Measurements from ENCODE around the gene DGCR2. TPM values are rescaled to one million over a fixed set of nuclear protein-coding genes. Genes with fewer than 3 reads are reported as not detected.
"Not testable (repeated sequence)": the region's sequence is repeated elsewhere in the genome, so short reads cannot be mapped to it uniquely, and the experiment has no call there.

The DGCR2 gene
- total and polyA plus RNA-seq, 9 donors, result 35.4 to 62.2 (median 53.0) TPM

GRCh38 chr22:19030226-19030888 lies 91.9 kb downstream of the DGCR2 start:
- H3K27me3 ChIP-seq (ENCODE audit: control insufficient read depth, insufficient read depth, low read length), result peaks cover 31% of the 10 kb centered on the region
- not testable (repeated sequence) for H3K27ac ChIP-seq (ENCODE audit: low read length); DNase-seq

GRCh38 chr22:19029113-19030103 lies 92.8 kb downstream of the DGCR2 start:
- H3K27me3 ChIP-seq (ENCODE audit: control insufficient read depth, insufficient read depth, low read length), result peaks cover 31% of the 10 kb centered on the region
- not testable (repeated sequence) for H3K4me3 ChIP-seq (ENCODE audit: low read length)

More at GRCh38 chr22:19030226-19030888, 91.9 kb downstream of the DGCR2 start:
- H3K36me3 ChIP-seq (ENCODE audit: control insufficient read depth, insufficient read depth, low read length); H3K9me3 ChIP-seq (replicated peaks; ENCODE audit: control insufficient read depth, low read depth, low read length); H3K4me3 ChIP-seq (ENCODE audit: low read length); H3K4me1 ChIP-seq (ENCODE audit: control insufficient read depth, insufficient read depth, low read length): not testable (repeated sequence)
- 35% methylated on average over 11 of the region's 21 CpGs for WGBS (ENCODE audit: insufficient coverage)

GRCh38 chr22:19028060-19028455 lies 94.2 kb downstream of the DGCR2 start:
- H3K36me3 ChIP-seq (ENCODE audit: control insufficient read depth, insufficient read depth, low read length); H3K4me3 ChIP-seq (ENCODE audit: low read length); H3K9me3 ChIP-seq (replicated peaks; ENCODE audit: control insufficient read depth, low read depth, low read length); DNase-seq; H3K4me1 ChIP-seq (ENCODE audit: control insufficient read depth, insufficient read depth, low read length); H3K27ac ChIP-seq (ENCODE audit: low read length): not testable (repeated sequence)
- peaks cover 31% of the 10 kb centered on the region for H3K27me3 ChIP-seq (ENCODE audit: control insufficient read depth, insufficient read depth, low read length)
- 64% methylated on average over 2 of the region's 5 CpGs for WGBS (ENCODE audit: insufficient coverage)

More at GRCh38 chr22:19029113-19030103, 92.8 kb downstream of the DGCR2 start:
- WGBS (ENCODE audit: insufficient coverage), result 3% methylated on average over 56 of the region's 125 CpGs
- DNase-seq; H3K36me3 ChIP-seq (ENCODE audit: control insufficient read depth, insufficient read depth, low read length); H3K4me1 ChIP-seq (ENCODE audit: control insufficient read depth, insufficient read depth, low read length); H3K9me3 ChIP-seq (replicated peaks; ENCODE audit: control insufficient read depth, low read depth, low read length); H3K27ac ChIP-seq (ENCODE audit: low read length): not testable (repeated sequence)

- H3K36me3 ChIP-seq (ENCODE audit: control insufficient read depth, insufficient read depth, low read length); H3K9me3 ChIP-seq (replicated peaks; ENCODE audit: control insufficient read depth, low read depth, low read length); H3K4me1 ChIP-seq (ENCODE audit: control insufficient read depth, insufficient read depth, low read length); H3K4me3 ChIP-seq (ENCODE audit: low read length); DNase-seq; H3K27ac ChIP-seq (ENCODE audit: low read length): not testable (repeated sequence)
- peaks cover 31% of the 10 kb centered on the region for H3K27me3 ChIP-seq (ENCODE audit: control insufficient read depth, insufficient read depth, low read length)
- no CpG with 5 or more reads among the region's 8 CpGs for WGBS (ENCODE audit: insufficient coverage)
Observed at GRCh38 chr22:19027371-19028059, 94.7 kb downstream of the DGCR2 start.

GRCh38 chr22:19026080-19026479 lies 96.1 kb downstream of the DGCR2 start:
- DNase-seq; H3K27ac ChIP-seq (ENCODE audit: low read length); H3K4me1 ChIP-seq (ENCODE audit: control insufficient read depth, insufficient read depth, low read length); H3K4me3 ChIP-seq (ENCODE audit: low read length); H3K9me3 ChIP-seq (replicated peaks; ENCODE audit: control insufficient read depth, low read depth, low read length); H3K36me3 ChIP-seq (ENCODE audit: control insufficient read depth, insufficient read depth, low read length): not testable (repeated sequence)
- WGBS (ENCODE audit: insufficient coverage), result no CpG with 5 or more reads among the region's 11 CpGs
- peaks cover 25% of the 10 kb centered on the region for H3K27me3 ChIP-seq (ENCODE audit: control insufficient read depth, insufficient read depth, low read length)

- H3K36me3 ChIP-seq (ENCODE audit: control insufficient read depth, insufficient read depth, low read length); DNase-seq; H3K9me3 ChIP-seq (replicated peaks; ENCODE audit: control insufficient read depth, low read depth, low read length); H3K27ac ChIP-seq (ENCODE audit: low read length); H3K4me3 ChIP-seq (ENCODE audit: low read length); H3K4me1 ChIP-seq (ENCODE audit: control insufficient read depth, insufficient read depth, low read length): not testable (repeated sequence)
- H3K27me3 ChIP-seq (ENCODE audit: control insufficient read depth, insufficient read depth, low read length), result peaks cover 15% of the 10 kb centered on the region
- 80% methylated on average over 1 of the region's 4 CpGs for WGBS (ENCODE audit: insufficient coverage)
Observed at GRCh38 chr22:19024956-19025489, 97.2 kb downstream of the DGCR2 start.

GRCh38 chr22:19023931-19024330 lies 98.3 kb downstream of the DGCR2 start:
- not testable (repeated sequence) for H3K4me1 ChIP-seq (ENCODE audit: control insufficient read depth, insufficient read depth, low read length); DNase-seq; H3K36me3 ChIP-seq (ENCODE audit: control insufficient read depth, insufficient read depth, low read length); H3K9me3 ChIP-seq (replicated peaks; ENCODE audit: control insufficient read depth, low read depth, low read length); H3K27ac ChIP-seq (ENCODE audit: low read length); H3K4me3 ChIP-seq (ENCODE audit: low read length)
- 64% methylated on average over 3 of the region's 10 CpGs for WGBS (ENCODE audit: insufficient coverage)
- peaks cover 20% of the 10 kb centered on the region for H3K27me3 ChIP-seq (ENCODE audit: control insufficient read depth, insufficient read depth, low read length)

GRCh38 chr22:19022755-19023154 lies 99.5 kb downstream of the DGCR2 start:
- H3K9me3 ChIP-seq (replicated peaks; ENCODE audit: control insufficient read depth, low read depth, low read length), result no peaks in the 10 kb centered on the region
- no peaks in the 10 kb centered on the region for H3K36me3 ChIP-seq (ENCODE audit: control insufficient read depth, insufficient read depth, low read length)
- WGBS (ENCODE audit: insufficient coverage), result no CpG with 5 or more reads among the region's 8 CpGs
- H3K27ac ChIP-seq (ENCODE audit: low read length), result no peak overlapping the region
- peaks cover 13% of the 10 kb centered on the region for H3K27me3 ChIP-seq (ENCODE audit: control insufficient read depth, insufficient read depth, low read length)
- no peaks in the 10 kb centered on the region for H3K4me1 ChIP-seq (ENCODE audit: control insufficient read depth, insufficient read depth, low read length)
- no peak overlapping the region for H3K4me3 ChIP-seq (ENCODE audit: low read length)
- no peak for DNase-seq

- no CpG with 5 or more reads among the region's 7 CpGs for WGBS (ENCODE audit: insufficient coverage)
- no peak overlapping the region for H3K4me3 ChIP-seq (ENCODE audit: low read length)
- H3K27me3 ChIP-seq (ENCODE audit: control insufficient read depth, insufficient read depth, low read length), result peaks cover 10% of the 10 kb centered on the region
- H3K36me3 ChIP-seq (ENCODE audit: control insufficient read depth, insufficient read depth, low read length), result no peaks in the 10 kb centered on the region
- DNase-seq, result no peak
- H3K9me3 ChIP-seq (replicated peaks; ENCODE audit: control insufficient read depth, low read depth, low read length), result no peaks in the 10 kb centered on the region
- H3K27ac ChIP-seq (ENCODE audit: low read length), result no peak overlapping the region
- no peaks in the 10 kb centered on the region for H3K4me1 ChIP-seq (ENCODE audit: control insufficient read depth, insufficient read depth, low read length)
Observed at GRCh38 chr22:19019679-19020032, 102.6 kb downstream of the DGCR2 start.
